ENCODE data around the gene TNRC6C.
A peak's percentile ranks its signal among the peaks of the same experiment; 100 is the strongest.
"Not testable (repeated sequence)": the region's sequence is repeated elsewhere in the genome, so short reads cannot be mapped to it uniquely, and the experiment has no call there.

Gene TNRC6C

GRCh38 chr17:77963441-77963840, 4.9 kb downstream of the TNRC6C start:
- DNase-seq (ENCODE audit: low read depth in 2 of 2), result no peak

DNA sequence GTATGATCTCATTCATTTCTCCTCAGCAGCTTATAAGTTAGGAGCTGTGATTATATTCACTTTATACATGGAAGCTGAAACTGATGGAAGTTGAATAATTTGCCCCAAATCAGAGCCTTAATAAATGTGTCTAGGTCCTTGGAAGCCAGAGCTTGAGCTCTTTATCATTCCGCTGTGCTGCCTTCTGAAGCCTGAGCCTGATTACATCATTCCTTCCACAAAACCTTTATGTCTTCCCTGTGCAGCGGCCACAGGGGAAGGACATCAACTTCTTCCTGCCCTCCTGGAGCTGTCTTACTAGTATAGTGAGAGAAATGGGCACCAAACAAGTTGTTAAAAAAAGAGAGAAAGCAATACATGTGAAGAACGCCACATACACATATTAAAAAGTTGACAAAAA, 6.8 kb downstream of the TNRC6C start:
- DNase-seq (ENCODE audit: low read depth in 2 of 2), result no peak

GRCh38 chr17:77966476-77966875, 8.0 kb downstream of the TNRC6C start:
- DNase-seq (ENCODE audit: low read depth in 2 of 2), result no peak

DNA sequence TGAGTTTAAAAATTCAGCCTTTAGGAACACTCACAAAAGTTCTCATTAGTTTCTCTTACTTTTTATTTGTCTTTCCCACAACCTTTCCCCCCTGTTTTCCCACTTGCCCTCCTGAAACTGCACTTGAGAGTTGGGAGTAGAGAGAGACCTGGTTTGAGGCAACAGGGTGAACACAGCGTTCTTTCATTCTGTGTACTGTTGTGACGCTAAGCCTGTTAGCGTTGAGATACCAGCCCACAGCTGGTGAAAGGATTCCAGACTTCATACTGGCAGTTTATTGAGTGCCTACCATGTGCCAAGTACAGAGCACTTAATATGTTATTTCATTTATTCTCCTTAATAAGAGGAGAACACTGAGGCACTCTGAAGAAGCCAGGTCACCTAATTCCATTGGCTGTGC, 10.3 kb downstream of the TNRC6C start:
- no peak for DNase-seq (ENCODE audit: low read depth in 2 of 2)

DNA sequence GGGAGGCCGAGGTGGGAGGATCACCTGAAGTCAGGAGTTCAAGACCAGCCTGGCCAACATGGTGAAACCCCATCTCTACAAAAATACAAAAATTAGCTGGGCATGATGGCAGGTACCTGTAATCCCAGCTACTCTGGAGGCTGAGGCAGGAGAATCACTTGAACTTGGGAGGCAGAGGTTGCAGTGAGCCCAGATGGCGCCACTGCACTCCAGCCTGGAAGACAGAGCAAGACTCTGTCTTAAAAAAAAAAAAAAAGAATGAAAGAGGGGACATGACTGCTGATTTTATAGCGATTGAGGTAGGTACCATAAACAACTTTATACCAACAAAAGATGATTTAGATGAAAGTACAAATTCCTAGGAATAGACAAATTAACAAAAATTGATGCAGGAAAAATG, 13.8 kb downstream of the TNRC6C start:
- DNase-seq (ENCODE audit: low read depth in 2 of 2), result not testable (repeated sequence)

DNA sequence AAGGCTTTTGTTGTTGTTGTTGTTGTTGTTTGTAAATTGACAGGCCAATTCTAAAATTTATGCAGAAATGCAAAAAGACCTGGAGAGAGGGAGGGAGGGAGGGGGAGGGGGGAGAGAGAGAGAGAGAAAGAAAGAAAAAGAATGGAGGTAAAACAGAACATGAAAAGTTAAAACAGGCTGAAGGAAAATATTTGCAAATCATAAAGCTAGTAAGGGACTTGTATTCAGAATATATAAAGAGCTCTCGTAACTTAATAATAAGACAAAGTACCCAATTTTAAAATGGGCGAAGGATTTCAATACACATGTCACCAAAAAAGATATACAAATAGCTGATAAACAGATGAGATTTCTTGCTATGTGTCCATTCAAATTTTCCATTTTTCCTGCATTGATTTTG, 15.4 kb downstream of the TNRC6C start:
- no peak for DNase-seq (ENCODE audit: low read depth in 2 of 2)

DNA sequence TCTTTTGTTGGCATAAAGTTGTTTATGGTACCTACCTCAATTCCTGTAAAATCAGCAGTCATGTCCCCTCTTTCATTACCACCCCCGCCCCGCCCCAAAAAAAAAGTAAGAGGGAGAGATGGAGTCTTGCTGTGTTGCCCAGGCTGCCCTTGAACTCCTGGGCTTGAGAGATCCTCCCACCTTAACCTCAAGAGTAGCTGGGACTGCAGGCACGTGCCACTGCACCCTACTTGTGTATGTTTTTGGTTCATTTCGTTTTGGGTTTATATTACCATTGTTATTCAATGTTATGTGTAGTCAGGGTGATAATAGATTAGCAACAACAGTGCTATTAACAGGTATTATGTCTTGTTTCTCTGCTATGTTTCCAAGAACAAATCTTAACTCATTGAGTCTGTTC, 15.9 kb downstream of the TNRC6C start:
- no peak for DNase-seq (ENCODE audit: low read depth in 2 of 2)

- DNase-seq (ENCODE audit: low read depth in 2 of 2), result not testable (repeated sequence)
Observed at GRCh38 chr17:77982430-77982829, 23.9 kb downstream of the TNRC6C start.

DNA sequence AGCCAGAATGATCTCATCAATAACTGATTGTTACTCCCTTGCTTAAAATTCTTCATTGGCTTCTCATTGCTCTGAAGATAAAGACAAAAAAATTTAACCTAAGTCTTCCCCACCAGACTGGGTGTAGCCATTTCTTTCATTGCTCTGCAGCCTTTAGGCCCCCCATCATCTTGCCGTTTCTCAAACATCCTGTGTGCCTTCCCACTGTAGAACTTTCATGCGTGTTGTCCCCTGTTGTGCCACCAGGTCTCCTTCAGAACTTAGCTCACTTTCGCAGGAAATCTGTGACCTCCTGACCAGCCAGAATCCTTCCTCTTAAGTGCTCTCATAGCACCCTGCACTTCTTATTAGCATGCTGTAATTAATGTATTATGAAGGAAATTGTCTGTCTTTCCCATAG, 31.8 kb downstream of the TNRC6C start:
- DNase-seq (ENCODE audit: low read depth in 2 of 2), result no peak

DNA sequence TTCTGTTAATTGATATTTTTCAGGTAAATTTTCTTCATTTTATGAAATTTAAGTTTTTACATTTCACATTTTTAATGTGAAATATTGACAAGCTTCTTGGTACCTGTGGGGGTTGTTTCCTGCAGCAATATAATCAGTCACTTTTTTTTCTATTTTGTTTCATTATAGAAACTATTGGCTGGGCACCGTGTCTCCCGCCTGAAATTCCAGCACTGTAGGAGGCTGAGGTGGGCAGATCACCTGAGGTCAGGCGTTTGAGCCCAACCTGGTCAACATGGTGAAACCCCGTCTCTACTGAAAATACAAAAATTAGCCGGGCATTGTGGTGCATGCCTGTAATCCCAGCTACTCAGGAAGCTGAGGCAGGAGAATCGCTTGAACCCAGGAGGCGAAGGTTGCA, 35.2 kb downstream of the TNRC6C start:
- not testable (repeated sequence) for DNase-seq (ENCODE audit: low read depth in 2 of 2)

DNA sequence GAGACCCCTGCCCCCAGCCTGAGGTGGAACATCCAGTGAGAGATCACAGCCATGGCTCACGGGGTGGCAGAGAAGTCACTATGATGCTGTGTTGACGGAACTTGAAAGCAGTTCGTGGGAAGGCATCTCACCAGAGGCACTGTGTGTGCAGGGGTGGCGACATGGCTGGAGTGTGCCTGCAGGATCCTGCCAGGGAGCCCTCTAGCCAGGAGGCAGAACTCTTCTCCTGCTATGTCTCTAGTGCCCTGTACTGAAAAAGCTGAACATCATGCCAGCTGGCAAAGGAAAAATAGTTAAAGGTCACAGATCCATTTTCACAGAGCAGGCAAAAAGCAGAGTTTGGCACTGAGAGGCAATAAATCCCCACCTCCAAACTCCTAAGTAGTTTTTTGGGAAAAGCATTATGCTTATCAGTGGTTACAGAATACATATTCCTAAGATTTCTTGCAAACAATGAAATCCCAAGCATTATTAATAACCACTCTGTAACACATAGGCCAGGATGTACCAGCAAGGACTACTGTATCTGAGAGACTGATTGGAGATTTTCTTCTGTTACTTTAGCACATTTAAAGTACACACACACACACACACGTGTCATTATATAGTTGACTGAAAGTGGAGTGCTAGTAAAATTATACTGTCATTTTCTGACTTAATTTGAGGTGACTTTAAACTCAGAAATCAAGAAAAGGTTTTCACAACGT, 36.8 kb downstream of the TNRC6C start:
- DNase-seq (ENCODE audit: low read depth in 2 of 2), result peak in 1 of 2 donors; percentile 7

- no peak for DNase-seq (ENCODE audit: low read depth in 2 of 2)
Observed at GRCh38 chr17:77996256-77996655, 37.8 kb downstream of the TNRC6C start.

DNA sequence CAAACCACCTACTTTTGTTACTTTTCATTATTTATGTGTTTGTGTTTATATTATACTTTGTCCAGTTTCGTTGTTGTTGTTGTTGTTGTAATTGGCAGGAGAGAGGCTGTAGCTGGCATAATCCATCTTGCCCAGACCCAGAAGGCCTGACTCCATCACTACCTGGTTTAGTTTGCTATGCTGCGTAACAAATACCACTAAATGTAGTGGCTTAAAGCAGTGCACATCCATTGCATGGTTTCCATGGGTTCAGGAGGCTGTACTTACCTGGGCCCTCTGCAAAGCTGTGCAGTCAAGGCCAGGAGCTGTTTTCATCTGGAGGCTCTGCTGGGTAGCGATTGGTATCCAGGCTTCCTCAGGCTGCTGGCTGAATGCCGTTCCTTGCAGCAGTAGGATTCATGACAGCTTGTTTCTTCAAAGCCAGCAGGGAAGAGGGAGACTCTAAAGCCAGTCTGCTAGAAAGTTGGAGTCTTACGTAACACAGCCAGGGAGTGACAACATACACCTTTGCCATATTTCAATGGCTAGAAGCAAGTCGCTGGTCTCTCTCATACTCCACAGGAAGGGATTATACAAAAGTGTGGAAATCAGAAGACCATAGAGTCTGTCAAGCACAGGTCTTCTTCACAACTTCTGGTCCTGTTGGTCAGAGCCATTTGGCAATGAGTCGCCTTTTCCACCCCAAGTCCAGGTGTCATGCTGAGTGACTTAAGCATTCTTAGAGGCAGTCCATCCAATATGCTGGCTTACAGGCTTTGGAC, 41.1 kb downstream of the TNRC6C start:
- no peak for DNase-seq (ENCODE audit: low read depth in 2 of 2)

DNA sequence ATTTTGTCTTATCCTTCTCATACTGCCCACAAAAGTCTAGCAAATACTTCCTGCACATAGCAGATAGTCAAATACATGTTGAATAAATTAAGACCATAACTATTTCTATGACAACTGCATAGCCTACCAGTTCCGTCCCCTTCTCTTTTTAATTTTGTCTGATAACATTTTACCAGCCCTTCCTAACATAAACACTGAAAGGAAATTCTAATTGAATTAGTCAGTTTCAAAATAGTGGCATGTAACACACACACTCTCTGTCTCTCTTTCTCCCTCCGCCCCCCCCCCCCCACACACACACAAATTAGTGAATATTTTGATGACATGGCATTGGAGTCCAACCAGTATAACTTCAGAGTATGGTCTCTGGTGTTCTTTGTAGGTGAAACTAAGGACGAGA, 41.8 kb downstream of the TNRC6C start:
- no peak for DNase-seq (ENCODE audit: low read depth in 2 of 2)

DNA sequence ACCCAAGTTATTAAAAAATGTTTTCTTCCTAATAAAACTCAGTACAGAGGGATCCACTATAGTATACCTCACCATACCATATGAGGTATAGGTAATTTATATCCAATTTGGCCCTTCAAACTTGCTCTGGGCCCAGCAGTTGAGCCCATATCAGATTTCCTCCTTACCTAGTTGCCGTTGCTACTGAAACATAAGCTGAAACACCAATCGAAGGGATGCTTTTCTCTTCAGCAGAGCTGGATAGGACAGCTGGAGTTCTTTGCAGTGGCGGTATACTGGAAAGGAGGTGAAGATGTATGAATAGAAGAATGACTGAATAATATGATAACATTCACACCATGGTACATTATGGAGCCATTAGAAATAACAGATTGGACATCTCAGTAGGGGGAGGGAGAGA, 42.7 kb downstream of the TNRC6C start:
- DNase-seq (ENCODE audit: low read depth in 2 of 2), result no peak

GRCh38 chr17:78001612-78002011, 43.1 kb downstream of the TNRC6C start:
- DNase-seq (ENCODE audit: low read depth in 2 of 2), result no peak

- no peak for DNase-seq (ENCODE audit: low read depth in 2 of 2)
Observed at GRCh38 chr17:78002166-78002565, 43.7 kb downstream of the TNRC6C start.

DNA sequence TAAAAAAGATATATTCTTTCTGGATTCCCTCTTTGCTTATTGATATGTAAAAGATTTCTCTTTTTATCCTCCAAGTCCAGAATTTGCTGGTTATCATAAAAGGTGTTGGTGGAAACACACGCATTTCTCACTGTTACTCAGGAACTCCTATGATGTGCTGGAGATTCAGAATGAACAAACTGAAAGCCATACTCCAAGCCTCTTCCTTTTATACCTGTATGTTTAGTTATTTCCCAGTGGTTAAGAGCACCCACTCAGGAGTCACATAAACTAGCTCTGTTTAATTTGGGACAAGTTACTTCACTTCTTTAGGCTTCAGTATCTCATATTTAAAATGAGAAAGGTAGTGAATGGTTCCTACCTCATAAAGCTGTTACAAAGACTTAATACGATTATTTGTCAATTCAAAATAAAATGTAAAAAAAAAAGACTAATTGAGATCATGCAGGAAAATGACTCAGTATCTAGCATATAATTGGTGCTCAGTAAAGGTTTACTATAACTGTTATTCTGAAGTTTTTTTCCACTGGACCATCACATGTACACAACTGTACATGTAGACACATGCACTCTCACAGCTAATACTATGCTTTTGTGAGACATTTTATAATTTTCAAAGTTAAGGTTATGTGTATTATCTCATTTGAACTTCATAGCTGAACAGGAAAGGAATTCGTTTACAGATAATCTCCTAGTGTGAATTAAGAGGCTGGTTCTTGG, 47.1 kb downstream of the TNRC6C start:
- DNase-seq (ENCODE audit: low read depth in 2 of 2), result no peak

- DNase-seq (ENCODE audit: low read depth in 2 of 2), result no peak
Observed at GRCh38 chr17:78006338-78006737, 47.8 kb downstream of the TNRC6C start.

GRCh38 chr17:78007647-78008046, 49.1 kb downstream of the TNRC6C start:
- no peak for DNase-seq (ENCODE audit: low read depth in 2 of 2)

DNA sequence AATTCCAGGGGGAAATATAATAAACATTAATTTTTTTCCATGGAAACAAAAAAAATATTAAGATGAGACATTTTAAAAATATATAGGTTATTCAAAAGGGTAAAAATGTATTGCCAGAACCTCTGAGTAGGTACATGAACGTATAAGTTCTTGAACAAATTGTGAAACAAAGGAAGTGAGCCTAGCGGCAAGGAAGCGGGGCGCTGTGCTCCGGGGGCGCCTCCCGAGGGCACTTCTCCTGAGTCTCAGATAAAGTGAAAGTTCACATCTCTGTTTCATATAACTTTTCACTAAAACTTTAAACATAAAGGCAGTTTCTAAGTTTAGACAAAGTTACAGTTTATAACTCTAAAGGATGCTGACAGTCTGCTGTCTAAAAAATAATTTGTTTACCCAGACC, 52.3 kb downstream of the TNRC6C start:
- DNase-seq (ENCODE audit: low read depth in 2 of 2), result no peak

DNA sequence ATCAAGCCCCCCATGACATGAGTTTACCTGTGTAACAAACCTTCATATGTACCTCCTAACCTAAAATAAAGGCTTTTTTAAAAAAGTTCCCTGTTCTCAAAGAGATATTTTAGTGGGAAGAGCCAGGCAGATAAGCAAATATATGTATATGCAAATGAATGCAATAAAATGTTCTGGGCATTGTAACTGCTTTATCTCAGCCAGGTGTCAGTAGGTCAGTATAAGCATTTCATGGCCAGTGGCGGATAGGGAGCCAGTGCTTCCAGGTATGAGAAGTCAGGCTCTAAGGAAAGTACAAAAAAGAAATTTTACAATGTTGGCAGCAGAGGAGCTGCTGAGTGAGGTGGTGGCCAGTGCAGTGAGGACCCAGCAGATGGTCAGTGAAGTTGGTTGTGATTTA, 53.9 kb downstream of the TNRC6C start:
- DNase-seq (ENCODE audit: low read depth in 2 of 2), result no peak
